HS-5 (cell line): ENCODE measurements around the gene IGF1R.
A peak's percentile ranks its signal among the peaks of the same experiment; 100 is the strongest.

Experiments
- DNase-seq: peaks from one replicate; pipeline ENCODE4 v3.0.0-alpha.2; 2012; ENCODE audit warnings: low read depth

IGF1R gene

GRCh38 chr15:98745650-98746374 lies 97.5 kb downstream of the IGF1R start:
- DNase-seq: no peak

- DNase-seq: no peak
Observed at GRCh38 chr15:98746375-98747155, 98.2 kb downstream of the IGF1R start.

GRCh38 chr15:98751767-98752166 lies 103.4 kb downstream of the IGF1R start:
- no peak for DNase-seq

GRCh38 chr15:98753726-98754656 lies 105.7 kb downstream of the IGF1R start:
- DNase-seq: peak; percentile 10

GRCh38 chr15:98754657-98755022 lies 106.3 kb downstream of the IGF1R start:
- DNase-seq: no peak

GRCh38 chr15:98755138-98755537 lies 106.8 kb downstream of the IGF1R start:
- DNase-seq: no peak

GRCh38 chr15:98755781-98756180 lies 107.4 kb downstream of the IGF1R start:
- no peak for DNase-seq

GRCh38 chr15:98758224-98758623 lies 109.9 kb downstream of the IGF1R start:
- no peak for DNase-seq

- no peak for DNase-seq
Observed at GRCh38 chr15:98759277-98759676, 110.9 kb downstream of the IGF1R start.

GRCh38 chr15:98760112-98760826 lies 111.9 kb downstream of the IGF1R start:
- DNase-seq: no peak

GRCh38 chr15:98760975-98761374 lies 112.6 kb downstream of the IGF1R start:
- no peak for DNase-seq

GRCh38 chr15:98763179-98763578 lies 114.8 kb downstream of the IGF1R start:
- no peak for DNase-seq

- DNase-seq: no peak
Observed at GRCh38 chr15:98764291-98764690, 116.0 kb downstream of the IGF1R start.

GRCh38 chr15:98765610-98766009 lies 117.3 kb downstream of the IGF1R start:
- no peak for DNase-seq

- no peak for DNase-seq
Observed at GRCh38 chr15:98767692-98768091, 119.4 kb downstream of the IGF1R start.

GRCh38 chr15:98769867-98770266 lies 121.5 kb downstream of the IGF1R start:
- DNase-seq: no peak

- no peak for DNase-seq
Observed at GRCh38 chr15:98770984-98771383, 122.6 kb downstream of the IGF1R start.

- DNase-seq: no peak
Observed at GRCh38 chr15:98771541-98771940, 123.2 kb downstream of the IGF1R start.

- DNase-seq: no peak
Observed at GRCh38 chr15:98772895-98773294, 124.6 kb downstream of the IGF1R start.

- DNase-seq: no peak
Observed at GRCh38 chr15:98773616-98774015, 125.3 kb downstream of the IGF1R start.

GRCh38 chr15:98774756-98775497 lies 126.6 kb downstream of the IGF1R start:
- no peak for DNase-seq
